A673 (cell line): Measurements from ENCODE around the gene PDE8A. TPM values are rescaled to one million over a fixed set of nuclear protein-coding genes. Genes with fewer than 3 reads are reported as not detected.

Experiments used
- BruUV-seq: library from RNA; stranded (reverse); fragments of 400-500 nt; replicated peaks from 2 replicates; lab custom pipeline; 2021; lab: Mats Ljungman, UMichigan
- CTCF ChIA-PET: fragments of 300-600 bp; sonication (Branson Sonifier 250); formaldehyde crosslinking; loops from one replicate; lab custom pipeline; 2022; ENCODE audit warnings: antibody characterized with exemption; lab: Charles Lee
- POLR2A ChIA-PET: fragments of 300-600 bp; sonication (Branson Sonifier 250); formaldehyde crosslinking; loops from one replicate; lab custom pipeline; 2022; ENCODE audit warnings: antibody characterized with exemption; ENCODE audit not compliant: low non-redundant PET; lab: Charles Lee
- DNase-seq: peaks from one replicate; pipeline ENCODE4 v3.0.0-alpha.2; 2015; ENCODE audit warnings: low spot score
- H3K27ac ChIP-seq: fragments of 200-600 bp; sonication (generic); 2 replicates; pipeline ENCODE4 v1.5.1; 2016; ENCODE audit warnings: mixed run types, low read depth, mild to moderate bottlenecking, mixed read lengths, antibody characterized with exemption, low read length; ENCODE audit not compliant: poor library complexity, severe bottlenecking
- H3K27me3 ChIP-seq: fragments of 200-600 bp; sonication (generic); replicated peaks from 2 replicates; pipeline ENCODE4 v1.6.1; 2017; ENCODE audit warnings: mixed run types, low read depth, mild to moderate bottlenecking, mixed read lengths, antibody characterized with exemption, low read length; ENCODE audit not compliant: insufficient read depth, poor library complexity
- H3K36me3 ChIP-seq: fragments of 200-600 bp; sonication (generic); 2 replicates; pipeline ENCODE4 v1.6.1; 2016; ENCODE audit warnings: mixed run types, mild to moderate bottlenecking, mixed read lengths, antibody characterized with exemption, low read length; ENCODE audit not compliant: insufficient read depth, poor library complexity, severe bottlenecking
- H3K4me1 ChIP-seq: fragments of 200-600 bp; sonication (generic); 2 replicates; pipeline ENCODE4 v1.6.1; 2017; ENCODE audit warnings: mixed run types, mild to moderate bottlenecking, mixed read lengths, antibody characterized with exemption, low read length; ENCODE audit not compliant: insufficient read depth, poor library complexity, severe bottlenecking
- H3K4me3 ChIP-seq: fragments of 200-600 bp; sonication (generic); 2 replicates; pipeline ENCODE4 v1.5.1; 2016; ENCODE audit warnings: low read depth, mixed run types, mild to moderate bottlenecking, mixed read lengths, low read length; ENCODE audit not compliant: poor library complexity, severe bottlenecking
- H3K9me3 ChIP-seq: fragments of 200-600 bp; sonication (generic); 2 replicates; pipeline ENCODE4 v1.6.1; 2016; ENCODE audit warnings: mixed run types, low read depth, mild to moderate bottlenecking, mixed read lengths, antibody characterized with exemption, low read length; ENCODE audit not compliant: poor library complexity, severe bottlenecking
- EZH2 ChIP-seq: fragments of 200-600 bp; sonication (generic); IDR thresholded peaks from 2 replicates; pipeline ENCODE4 v1.6.1; 2017; ENCODE audit warnings: borderline replicate concordance, low read depth, mild to moderate bottlenecking, mixed read lengths, antibody characterized with exemption, low read length; ENCODE audit not compliant: poor library complexity, severe bottlenecking
- intact Hi-C: fragments of 100-400 bp; cut with micrococcal nuclease; formaldehyde crosslinking; loops from one replicate; pipeline ENCODE4 v1.10.0; 2022; ENCODE audit not compliant: unreplicated experiment
- total RNA-seq: library from RNA; stranded (reverse); gene quantifications from 2 replicates; pipeline ENCODE4 v1.2.3, GENCODE V29; 2021
- TF ChIP-seq, protein P1 (sequence below): fragments of 300-800, 200-600 bp; sonication (generic); conservative IDR thresholded peaks from 2 replicates; pipeline ENCODE4 v1.5.1; 2017; ENCODE audit warnings: low read depth, mild to moderate bottlenecking, antibody characterized with exemption, low read length, moderate library complexity, mixed read lengths

Gene PDE8A
- total RNA-seq, 1 experiment from 2014 or later = 80.7 TPM

DNA sequence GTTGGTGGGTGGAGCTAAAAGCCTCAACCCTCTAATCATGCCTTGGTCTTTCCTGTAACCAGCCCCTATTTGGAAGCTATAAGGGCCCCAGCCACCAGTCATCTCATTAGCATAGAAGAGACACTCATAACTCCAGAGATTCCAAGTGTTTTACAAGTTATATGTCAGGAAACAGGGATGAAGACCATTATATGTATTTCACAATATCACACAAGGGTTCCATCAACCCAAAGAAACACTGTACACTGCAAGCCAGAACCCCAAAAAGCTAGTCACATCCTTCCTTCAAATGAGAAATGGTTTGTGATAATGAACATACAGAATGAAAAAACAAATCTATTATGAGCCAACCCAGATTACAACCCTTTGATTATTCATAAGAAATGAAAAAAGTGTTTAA lies 175.7 kb downstream of the PDE8A start:
- H3K27ac ChIP-seq = no peak overlapping the region
- CTCF ChIA-PET = no interaction called here
- H3K36me3 ChIP-seq = no peaks in the 10 kb centered on the region
- H3K4me1 ChIP-seq = no peaks in the 10 kb centered on the region
- no peak for DNase-seq
- H3K4me3 ChIP-seq = no peak overlapping the region
- H3K27me3 ChIP-seq = no peaks in the 10 kb centered on the region
- intact Hi-C loops = no loop called here
- no TSS peak for BruUV-seq
- POLR2A ChIA-PET = no interaction called here
- TF ChIP-seq, protein P1, sequence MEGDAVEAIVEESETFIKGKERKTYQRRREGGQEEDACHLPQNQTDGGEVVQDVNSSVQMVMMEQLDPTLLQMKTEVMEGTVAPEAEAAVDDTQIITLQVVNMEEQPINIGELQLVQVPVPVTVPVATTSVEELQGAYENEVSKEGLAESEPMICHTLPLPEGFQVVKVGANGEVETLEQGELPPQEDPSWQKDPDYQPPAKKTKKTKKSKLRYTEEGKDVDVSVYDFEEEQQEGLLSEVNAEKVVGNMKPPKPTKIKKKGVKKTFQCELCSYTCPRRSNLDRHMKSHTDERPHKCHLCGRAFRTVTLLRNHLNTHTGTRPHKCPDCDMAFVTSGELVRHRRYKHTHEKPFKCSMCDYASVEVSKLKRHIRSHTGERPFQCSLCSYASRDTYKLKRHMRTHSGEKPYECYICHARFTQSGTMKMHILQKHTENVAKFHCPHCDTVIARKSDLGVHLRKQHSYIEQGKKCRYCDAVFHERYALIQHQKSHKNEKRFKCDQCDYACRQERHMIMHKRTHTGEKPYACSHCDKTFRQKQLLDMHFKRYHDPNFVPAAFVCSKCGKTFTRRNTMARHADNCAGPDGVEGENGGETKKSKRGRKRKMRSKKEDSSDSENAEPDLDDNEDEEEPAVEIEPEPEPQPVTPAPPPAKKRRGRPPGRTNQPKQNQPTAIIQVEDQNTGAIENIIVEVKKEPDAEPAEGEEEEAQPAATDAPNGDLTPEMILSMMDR = no peak
- no peak for TF ChIP-seq EZH2
- no peaks in the 10 kb centered on the region for H3K9me3 ChIP-seq

DNA sequence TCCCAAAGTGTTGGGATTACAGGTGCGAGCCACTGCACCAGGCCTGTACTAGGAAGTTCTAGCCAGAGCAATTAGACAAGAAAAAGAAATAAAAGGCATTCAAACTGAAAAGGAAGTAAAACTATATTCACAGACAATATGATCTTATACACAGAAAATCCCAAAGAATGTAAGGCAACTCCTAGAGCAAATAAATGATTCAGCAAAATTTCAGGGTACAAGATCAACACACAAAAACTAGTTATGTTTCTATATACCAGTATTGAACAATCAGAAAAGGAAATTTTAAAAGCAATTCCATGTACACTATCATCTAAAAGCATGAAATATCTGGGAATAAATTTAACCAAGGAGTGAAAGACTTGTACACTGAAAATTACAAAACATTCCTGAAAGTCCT lies 180.6 kb downstream of the PDE8A start:
- H3K27me3 ChIP-seq = no peaks in the 10 kb centered on the region
- POLR2A ChIA-PET = no interaction called here
- H3K4me1 ChIP-seq = no peaks in the 10 kb centered on the region
- H3K9me3 ChIP-seq = no peaks in the 10 kb centered on the region
- intact Hi-C loops = no loop called here
- DNase-seq = no peak
- H3K36me3 ChIP-seq = no peaks in the 10 kb centered on the region
- CTCF ChIA-PET = no interaction called here
- BruUV-seq = no TSS peak
- no peak overlapping the region for H3K27ac ChIP-seq
- TF ChIP-seq EZH2 = no peak
- TF ChIP-seq, protein P1 = no peak
- H3K4me3 ChIP-seq = no peak overlapping the region

DNA sequence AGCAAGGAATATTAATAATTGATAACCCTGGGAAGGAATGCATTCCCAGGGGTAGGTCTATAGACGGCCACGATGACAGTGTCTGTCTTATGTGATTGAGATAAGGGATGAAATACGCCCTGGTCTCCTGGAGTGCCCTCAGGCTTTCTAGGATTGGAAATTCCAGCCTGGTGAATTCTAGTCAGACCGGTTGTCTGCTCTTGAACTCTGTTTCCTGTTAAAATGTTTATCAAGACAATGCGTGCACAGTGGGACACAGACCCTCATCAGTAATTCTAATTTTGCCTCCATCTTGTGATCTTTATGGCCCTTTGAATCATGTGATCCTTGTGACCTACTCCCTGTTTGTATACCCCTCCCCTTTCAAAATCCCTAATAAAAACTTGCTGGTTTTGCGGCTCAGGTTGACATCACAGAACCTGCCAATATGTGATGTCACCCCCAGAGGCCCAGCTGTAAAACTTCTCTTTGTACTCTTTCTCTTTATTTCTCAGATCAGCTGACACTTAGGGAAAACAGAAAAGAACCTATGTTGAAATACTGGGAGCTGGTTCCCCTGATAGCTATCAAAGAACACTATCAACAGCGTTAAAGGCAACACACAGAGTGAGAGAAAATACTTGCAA lies 183.3 kb downstream of the PDE8A start:
- Histone ChIP-seq H3K9me3 (no peaks in the 10 kb centered on the region), H3K4me3 (no peak overlapping the region), H3K36me3 (no peaks in the 10 kb centered on the region), H3K27me3 (no peaks in the 10 kb centered on the region), H3K4me1 (peaks cover 5% of the 10 kb centered on the region), H3K27ac (no peak overlapping the region)
- ChIA-PET POLR2A (no interaction called here), CTCF (no interaction called here)
- no TSS peak for BruUV-seq
- DNase-seq = no peak
- intact Hi-C loops = no loop called here
- no peak for TF ChIP-seq EZH2
- TF ChIP-seq, protein P1 = no peak
